Measurements from ENCODE around the gene MAPK1.
"Not testable (repeated sequence)": the region's sequence is repeated elsewhere in the genome, so short reads cannot be mapped to it uniquely, and the experiment has no call there.

MAPK1 gene

GRCh38 chr22:21881841-21882753 lies 14.7 kb upstream of the MAPK1 start:
- DNase-seq (ENCODE audit: low spot score), result no peak

- peak; percentile 44 for DNase-seq (ENCODE audit: low spot score)
These were observed 9.2 kb upstream of the MAPK1 start for GRCh38 chr22:21876486-21877176.

GRCh38 chr22:21874953-21875352 lies 7.5 kb upstream of the MAPK1 start:
- not testable (repeated sequence) for DNase-seq (ENCODE audit: low spot score)

- no peak for DNase-seq (ENCODE audit: low spot score)
These were observed 6.2 kb upstream of the MAPK1 start for GRCh38 chr22:21873619-21874018.

- DNase-seq (ENCODE audit: low spot score), result not testable (repeated sequence)
These were observed 5.3 kb upstream of the MAPK1 start for GRCh38 chr22:21872741-21873140.

GRCh38 chr22:21868651-21869050 lies 1.2 kb upstream of the MAPK1 start:
- no peak for DNase-seq (ENCODE audit: low spot score)

GRCh38 chr22:21866833-21867527 lies 465 bp downstream of the MAPK1 start:
- peak; percentile 64 for DNase-seq (ENCODE audit: low spot score)

GRCh38 chr22:21865041-21865440 lies 2.4 kb downstream of the MAPK1 start:
- DNase-seq (ENCODE audit: low spot score), result peak; percentile 75

GRCh38 chr22:21862386-21863245 lies 4.8 kb downstream of the MAPK1 start:
- DNase-seq (ENCODE audit: low spot score), result no peak

- DNase-seq (ENCODE audit: low spot score), result no peak
These were observed 5.6 kb downstream of the MAPK1 start for GRCh38 chr22:21861851-21862250.

- DNase-seq (ENCODE audit: low spot score), result no peak
These were observed 6.1 kb downstream of the MAPK1 start for GRCh38 chr22:21861264-21861848.

- no peak for DNase-seq (ENCODE audit: low spot score)
These were observed 6.9 kb downstream of the MAPK1 start for GRCh38 chr22:21860491-21861039.

- no peak for DNase-seq (ENCODE audit: low spot score)
These were observed 9.2 kb downstream of the MAPK1 start for GRCh38 chr22:21858025-21858764.

- no peak for DNase-seq (ENCODE audit: low spot score)
These were observed 9.9 kb downstream of the MAPK1 start for GRCh38 chr22:21857481-21857914.

GRCh38 chr22:21856868-21857267 lies 10.6 kb downstream of the MAPK1 start:
- no peak for DNase-seq (ENCODE audit: low spot score)

GRCh38 chr22:21856197-21856596 lies 11.2 kb downstream of the MAPK1 start:
- no peak for DNase-seq (ENCODE audit: low spot score)

GRCh38 chr22:21855676-21856075 lies 11.8 kb downstream of the MAPK1 start:
- no peak for DNase-seq (ENCODE audit: low spot score)

- no peak for DNase-seq (ENCODE audit: low spot score)
These were observed 16.8 kb downstream of the MAPK1 start for GRCh38 chr22:21850660-21851059.

GRCh38 chr22:21849489-21849888 lies 18.0 kb downstream of the MAPK1 start:
- no peak for DNase-seq (ENCODE audit: low spot score)

GRCh38 chr22:21848057-21848456 lies 19.4 kb downstream of the MAPK1 start:
- not testable (repeated sequence) for DNase-seq (ENCODE audit: low spot score)

Data from GM03348 (cell line).